Hypothalamus (tissue), 51 donors: ENCODE measurements around the gene RP9.
A peak's percentile ranks its signal among the peaks of the same experiment; 100 is the strongest.

Source experiments
- DNase-seq, 51 donors: peaks; one replicate each; lab custom pipeline; 2025; lab: John Stamatoyannopoulos, UW

The RP9 gene

DNA sequence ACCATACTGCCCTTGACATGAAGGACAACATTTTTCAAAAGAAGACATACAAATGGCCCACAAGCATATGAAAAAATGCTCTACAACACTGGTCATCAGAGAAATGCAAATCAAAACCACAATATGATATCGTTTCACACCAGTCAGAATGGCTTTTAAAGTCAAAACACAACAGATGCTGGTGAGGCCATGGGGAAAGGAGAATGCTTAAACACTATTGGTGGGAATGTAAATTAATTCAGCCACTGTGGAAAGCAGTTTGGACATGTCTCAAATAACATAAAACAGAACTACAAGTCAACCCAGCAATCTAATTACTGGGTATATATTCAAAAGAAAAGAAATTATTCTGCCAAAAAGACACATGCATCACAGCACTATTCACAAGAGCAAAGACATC, 42.4 kb downstream of the RP9 start:
- no peak for DNase-seq

DNA sequence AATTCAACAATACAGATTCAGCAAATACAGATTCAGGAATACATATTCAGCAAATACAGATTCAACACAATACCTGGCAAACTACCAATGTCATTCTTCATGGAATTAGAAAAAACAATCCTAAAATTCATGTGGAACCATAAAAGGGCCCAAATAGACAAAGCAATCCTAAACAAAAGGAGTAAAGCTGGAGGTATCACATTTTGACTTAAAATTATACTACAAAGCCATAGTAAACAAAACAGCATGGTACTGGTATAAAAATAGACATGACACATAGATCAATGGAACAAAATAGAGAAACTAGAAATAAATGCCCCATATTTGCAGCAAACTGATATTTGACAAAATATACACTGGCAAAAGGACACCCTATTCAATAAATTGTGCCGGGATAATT, 43.2 kb downstream of the RP9 start:
- no peak for DNase-seq

DNA sequence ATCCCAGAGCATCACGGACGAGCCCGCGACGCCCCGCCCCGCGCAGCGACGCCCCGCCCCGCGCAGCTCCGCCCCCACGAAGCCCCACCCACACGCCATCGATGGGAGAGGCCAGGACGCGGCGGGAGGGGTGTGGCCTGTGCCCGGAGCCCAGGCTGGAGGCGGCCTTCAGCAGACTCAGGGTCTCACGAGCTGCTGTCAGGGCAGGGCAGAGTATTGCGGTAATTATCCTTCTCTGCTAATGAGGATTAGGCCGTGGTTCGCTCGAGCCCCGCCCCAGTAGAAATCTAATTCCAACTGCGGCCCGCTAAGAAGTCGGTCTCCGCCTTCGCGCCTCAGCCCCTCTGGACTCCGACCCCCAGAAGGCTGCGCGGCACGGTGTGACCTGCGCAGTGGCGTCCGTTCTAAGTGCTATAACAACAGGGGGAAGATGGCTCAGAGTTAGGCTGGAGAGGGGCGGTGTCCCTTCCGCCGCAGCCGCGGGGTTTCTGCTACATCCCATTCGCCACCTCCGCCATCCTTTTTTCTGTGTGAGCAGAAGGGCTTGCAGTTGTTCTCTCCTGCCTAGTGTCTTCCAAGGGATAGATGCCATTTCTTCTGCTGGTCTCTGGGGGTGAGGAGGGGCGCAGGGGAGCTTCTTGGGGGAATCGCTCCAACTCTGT, 46.3 kb downstream of the RP9 start:
- DNase-seq = peak; percentile 81 to 99 (median 95)

DNA sequence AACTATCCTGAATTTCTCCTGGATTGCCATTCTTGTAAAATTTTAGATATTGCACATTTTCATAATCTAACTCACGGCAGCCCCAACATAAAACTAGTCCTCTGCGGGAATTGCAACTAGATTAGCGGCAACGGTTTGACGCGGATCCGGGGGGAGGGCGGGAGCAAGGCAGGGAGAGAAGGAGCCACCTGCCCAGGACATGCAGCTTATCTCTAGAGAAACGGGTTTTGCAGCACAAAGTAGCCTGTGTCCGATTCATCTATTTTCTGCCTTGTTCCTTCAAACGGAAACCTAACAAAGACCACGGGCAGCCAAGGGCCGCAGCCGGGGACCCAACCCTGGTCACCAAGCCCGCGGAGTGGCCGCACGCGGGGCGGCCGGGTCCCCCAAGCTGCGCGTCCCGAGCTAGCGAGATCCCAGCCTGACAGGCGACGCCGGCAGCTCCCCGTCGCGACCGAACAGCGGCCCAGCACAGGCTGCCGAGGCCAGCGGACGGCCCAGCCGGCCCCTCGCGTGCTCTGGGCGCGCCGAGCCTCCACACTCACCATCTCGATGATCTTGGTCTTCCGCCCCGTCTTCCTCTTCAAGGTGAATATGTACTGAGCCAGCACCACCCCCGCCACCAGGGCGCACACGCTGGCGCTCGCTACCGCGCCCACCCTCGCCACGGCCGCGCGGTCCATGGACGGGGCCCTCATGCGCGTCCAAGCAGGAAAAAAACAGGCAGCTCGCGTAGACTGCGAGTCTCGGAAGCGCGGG, 47.0 kb downstream of the RP9 start, which contains the start of gene NT5C3A:
NT5C3A (minus strand) TSS at position 754 of the 759 bp plus-strand sequence; CDS start at position 683, 71 bp downstream.
- peak in 29 of 51 donors; percentile 1 to 66 (median 42) for DNase-seq

DNA sequence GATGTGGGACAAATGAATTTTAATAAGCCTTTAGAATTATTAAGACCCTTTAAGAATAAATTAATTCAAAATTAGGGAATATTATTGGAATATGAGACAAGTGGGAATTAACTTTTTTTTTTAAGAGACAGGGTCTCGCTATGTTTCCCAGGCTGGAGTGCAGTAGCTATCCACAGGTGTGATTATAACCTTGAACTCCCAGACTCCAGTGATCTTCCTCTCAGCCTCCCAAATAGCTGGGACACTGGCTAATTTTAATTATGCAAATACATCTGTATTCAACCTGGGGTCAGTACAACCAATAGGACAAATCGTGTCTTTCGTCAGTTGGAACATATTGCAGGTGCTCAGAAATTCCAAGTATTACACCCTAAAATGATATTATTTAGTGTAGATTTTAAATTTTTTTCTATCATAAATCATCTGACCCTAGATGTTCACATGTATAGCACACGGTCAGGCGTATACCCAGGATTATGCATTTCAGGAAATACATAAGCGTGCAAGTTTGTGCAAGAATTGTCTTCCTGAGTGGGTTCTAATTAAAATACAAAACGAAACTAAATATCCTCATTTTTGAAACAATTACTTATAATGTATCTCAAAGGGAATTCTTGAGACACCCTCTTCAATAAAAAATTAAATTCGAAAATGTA, 47.8 kb downstream of the RP9 start:
- no peak for DNase-seq

DNA sequence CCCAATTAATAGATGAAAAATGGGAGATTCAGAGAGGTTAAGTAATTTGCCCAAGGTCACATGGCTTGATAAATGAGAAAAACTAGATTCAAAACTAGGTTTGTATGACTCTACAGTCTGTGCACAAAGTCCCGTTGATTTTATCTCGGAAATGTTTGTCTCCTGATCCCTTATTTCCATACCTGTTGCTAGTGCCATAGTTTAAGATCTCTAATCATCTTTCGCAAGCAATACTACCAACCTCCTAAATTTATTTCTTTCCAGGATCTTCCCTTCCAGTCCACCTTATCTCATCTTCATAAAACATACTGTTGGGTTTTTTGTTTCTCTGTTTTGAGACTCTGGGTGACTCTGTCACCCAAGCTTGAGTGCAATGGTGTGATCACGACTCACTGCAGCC, 49.6 kb downstream of the RP9 start:
- DNase-seq = no peak

DNA sequence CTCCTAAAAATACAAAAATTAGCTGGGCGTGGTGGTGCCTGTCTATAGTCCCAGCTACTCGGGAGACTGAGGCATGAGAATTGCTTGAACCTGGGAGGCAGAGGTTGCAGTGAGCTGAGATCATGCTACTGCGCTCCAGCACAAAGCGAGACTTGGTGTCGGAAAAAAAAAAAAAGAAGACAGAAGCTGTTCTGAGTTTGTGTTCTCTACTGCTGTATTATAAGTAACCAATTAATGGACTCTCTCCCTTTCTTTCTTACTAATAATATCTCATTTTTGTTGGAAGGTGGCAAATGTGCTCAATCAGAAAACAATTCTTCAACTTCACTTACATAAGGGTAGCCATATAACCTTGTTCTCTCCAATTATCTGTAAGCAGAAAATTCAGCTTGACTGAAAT, 54.0 kb downstream of the RP9 start:
- no peak for DNase-seq

DNA sequence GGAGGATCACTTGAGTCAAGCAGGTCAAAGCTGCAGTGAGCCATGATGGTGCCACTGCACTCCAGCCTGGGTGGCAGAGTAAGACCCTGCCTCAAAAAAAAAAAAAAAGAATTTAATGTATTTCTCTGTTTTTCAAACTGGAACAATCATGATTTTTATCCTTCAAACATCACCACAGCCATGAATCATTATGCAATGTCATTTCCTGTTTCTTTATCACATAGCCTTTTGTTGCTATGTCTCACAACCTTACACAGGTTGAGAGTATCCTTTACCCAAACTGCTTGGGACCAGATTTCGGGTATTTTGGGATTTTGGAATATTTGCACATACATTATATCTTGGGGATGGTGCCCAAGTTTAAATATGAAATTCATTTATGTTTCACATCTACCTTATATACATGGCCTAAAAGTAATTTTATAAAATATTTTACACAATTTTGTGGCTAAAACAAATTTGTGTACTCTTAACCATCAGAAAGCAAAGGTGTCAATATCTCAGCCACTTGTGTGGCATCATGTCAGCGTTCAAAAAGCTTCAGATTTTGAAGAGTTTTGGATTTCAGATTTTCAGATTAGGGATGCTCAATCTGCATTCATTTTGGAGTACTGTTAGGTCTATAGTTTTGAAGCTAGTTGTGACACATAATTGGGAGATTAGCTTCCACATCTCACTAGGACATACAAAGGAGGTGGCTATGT, 54.8 kb downstream of the RP9 start:
- DNase-seq = no peak

DNA sequence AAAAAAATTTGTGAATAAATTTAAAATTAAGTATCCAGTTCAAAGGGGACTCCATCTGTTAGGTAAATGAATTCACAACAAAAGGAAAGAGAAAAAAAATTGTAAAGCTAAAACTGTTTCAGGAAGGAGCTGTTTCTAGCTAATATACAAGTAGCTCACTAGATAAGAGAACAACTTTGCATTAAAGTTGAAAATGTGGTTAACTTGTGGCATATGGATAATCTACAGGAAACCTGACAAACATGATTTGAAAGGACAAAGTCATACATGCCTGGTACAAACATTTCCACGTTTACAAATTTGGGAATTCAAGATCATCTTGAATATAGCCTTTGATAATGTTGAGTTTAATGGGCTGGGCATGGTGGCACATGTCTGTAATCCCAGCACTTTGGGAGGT, 55.5 kb downstream of the RP9 start:
- no peak for DNase-seq

DNA sequence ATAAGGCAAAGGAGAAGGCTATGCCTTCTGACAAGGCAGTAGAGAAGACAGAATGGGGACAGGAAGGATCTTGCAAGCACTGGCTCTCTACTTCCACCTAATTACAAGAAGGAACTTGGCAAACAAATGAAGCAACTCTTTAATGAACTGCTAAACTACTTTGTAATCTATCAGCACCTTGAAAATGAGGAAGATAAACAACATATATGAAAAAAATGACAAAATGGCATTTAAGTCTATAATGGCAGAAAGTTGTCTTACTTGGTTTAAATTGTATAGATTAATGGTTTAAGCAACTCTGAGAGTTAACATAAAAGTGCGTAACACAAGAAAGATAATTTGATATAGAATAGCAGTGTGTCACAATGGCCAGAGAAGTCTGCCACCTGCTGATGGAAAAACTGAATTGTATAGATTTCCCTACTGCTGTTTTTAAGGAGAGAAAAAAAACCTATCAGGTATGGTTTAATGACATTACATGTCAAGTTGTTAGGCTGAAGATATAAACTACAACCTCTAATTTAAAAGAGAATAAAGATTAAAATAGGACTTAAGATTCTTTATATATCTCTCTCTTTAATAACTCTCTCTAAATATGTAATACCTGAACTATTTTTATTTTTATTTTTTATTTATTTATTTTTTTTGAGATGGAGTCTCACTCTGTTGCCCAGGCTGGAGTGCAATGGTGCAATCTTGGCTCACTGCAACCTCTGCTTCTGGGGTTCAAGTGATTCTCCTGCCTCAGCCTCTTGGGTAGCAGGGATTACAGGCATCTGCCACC, 58.5 kb downstream of the RP9 start:
- DNase-seq = peak in 3 of 51 donors; percentile 1 to 2 (median 2)

DNA sequence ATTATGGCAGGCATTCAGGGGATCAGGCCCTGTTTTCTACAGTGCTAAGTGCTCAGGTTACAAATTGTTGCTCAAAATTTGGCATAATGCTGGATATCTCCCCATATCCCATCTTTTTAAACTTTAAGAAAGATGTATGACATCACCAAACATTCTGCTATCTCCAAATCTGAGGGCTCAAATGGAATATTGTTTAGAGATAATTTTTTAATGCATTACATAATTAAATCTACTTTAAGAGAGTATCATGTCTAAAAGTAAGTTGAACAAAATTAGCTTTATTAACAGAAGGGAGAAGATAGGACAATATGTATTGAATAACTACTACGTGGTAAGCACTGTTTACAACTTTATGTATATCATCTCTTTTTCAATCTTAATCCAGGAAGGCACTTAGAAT, 60.5 kb downstream of the RP9 start:
- no peak for DNase-seq

DNA sequence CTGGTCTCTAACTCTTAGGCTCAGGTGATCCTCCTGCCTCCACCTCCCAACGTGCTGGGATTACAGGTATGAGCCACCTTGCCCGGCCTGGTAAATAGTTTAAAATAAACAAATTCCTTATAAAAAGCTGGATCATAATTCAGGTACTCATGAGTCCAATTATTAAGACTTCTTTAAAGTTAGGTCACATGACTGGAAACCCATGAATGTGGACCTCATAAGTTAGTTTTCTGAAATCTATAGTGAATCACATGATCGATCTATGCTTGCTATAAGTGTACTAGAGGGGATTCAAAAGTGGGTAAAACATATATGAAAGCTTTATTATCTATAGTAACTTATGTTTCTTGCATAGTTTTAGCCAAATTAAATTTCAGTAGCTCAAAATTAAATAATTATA, 60.9 kb downstream of the RP9 start:
- no peak for DNase-seq

DNA sequence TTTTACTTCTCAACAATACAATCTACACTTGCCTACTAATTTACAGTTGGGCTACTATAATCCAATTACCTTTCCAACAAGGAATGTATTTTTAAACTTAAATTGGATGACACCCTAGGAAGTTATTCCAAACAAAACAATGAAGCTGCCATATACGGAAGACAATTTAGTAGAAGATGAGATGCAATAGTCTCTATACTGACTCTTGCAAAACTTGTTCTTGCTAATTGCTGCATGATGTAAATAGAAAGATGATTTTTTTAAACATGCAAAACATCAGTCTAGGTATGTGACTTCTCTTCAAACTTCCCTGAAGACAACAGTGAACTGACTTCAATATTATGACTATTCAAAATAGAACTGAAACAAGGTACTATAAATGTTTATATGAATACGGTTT, 64.2 kb downstream of the RP9 start:
- DNase-seq = no peak
